ENCODE data around the gene DAPK2.

Gene DAPK2

DNA sequence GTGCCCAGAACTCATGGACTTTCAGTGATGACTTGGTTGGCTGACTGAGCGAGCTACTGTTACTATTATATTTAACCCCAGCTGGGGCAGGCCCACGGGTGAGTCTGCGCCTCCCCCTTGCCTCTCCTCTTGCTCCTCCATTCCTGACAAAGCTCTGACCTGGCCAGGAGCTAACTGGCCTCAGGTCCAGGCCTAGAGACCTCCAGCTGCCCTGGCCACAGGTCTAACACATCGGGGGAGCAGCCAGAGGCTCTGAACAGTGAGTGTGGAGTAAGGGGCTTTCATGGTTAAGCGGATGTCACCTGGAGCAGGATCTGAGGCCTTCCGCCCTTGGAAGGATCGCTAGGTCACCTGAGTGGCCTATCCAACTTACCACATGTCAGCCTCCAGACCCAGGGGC, 116.3 kb downstream of the DAPK2 start:
- TF ChIP-seq CEBPB (IDR thresholded peaks at IDR 0.05) (no peak), TEAD4 (IDR thresholded peaks at IDR 0.05) (no peak), EGR1 (IDR thresholded peaks at IDR 0.05) (no peak), ZBTB7A (IDR thresholded peaks at IDR 0.05; ENCODE audit: low read depth) (no peak), YY1 (IDR thresholded peaks at IDR 0.05; ENCODE audit: low read depth) (no peak), TCF12 (IDR thresholded peaks at IDR 0.05; ENCODE audit: low read depth) (no peak)
- TF ChIP-seq, protein P1, sequence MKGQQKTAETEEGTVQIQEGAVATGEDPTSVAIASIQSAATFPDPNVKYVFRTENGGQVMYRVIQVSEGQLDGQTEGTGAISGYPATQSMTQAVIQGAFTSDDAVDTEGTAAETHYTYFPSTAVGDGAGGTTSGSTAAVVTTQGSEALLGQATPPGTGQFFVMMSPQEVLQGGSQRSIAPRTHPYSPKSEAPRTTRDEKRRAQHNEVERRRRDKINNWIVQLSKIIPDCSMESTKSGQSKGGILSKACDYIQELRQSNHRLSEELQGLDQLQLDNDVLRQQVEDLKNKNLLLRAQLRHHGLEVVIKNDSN (IDR thresholded peaks at IDR 0.05): no peak

DNA sequence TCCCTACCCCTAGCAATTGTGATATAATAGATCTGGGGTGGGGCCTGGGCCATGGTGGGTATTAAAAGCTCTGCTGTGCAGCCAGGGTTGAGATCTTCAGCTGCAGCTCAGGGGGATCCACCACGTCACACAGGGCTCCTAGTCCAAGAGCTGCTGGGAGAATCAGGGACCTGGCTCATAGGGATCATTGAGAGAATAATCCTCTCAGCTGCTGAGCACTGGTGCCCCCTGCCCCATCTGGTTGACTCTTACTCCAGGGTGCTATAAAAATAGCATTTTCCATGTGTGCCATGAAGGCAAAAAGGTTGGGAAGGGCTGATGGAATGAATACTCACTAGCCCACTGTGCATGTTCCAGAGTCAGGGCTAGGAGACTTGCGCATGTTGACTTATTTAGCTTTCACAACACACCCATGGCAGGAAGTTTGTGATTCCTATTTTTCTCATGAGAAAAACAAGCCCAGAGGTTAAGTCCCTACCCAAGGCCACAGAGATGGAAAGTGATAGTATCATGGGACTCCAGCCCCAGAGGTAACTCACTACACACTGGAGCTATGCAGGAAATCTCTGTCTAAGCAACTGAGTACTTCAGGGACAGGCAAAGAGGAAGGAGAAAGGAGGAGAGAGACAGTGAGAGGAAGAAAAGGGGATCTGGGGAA, 118.0 kb downstream of the DAPK2 start:
- TF ChIP-seq EP300 (IDR thresholded peaks at IDR 0.05; ENCODE audit: borderline replicate concordance): no peak
- TF ChIP-seq FOXM1 (IDR thresholded peaks at IDR 0.05; ENCODE audit: borderline replicate concordance, low read depth): no peak
- TF ChIP-seq, protein P2, sequence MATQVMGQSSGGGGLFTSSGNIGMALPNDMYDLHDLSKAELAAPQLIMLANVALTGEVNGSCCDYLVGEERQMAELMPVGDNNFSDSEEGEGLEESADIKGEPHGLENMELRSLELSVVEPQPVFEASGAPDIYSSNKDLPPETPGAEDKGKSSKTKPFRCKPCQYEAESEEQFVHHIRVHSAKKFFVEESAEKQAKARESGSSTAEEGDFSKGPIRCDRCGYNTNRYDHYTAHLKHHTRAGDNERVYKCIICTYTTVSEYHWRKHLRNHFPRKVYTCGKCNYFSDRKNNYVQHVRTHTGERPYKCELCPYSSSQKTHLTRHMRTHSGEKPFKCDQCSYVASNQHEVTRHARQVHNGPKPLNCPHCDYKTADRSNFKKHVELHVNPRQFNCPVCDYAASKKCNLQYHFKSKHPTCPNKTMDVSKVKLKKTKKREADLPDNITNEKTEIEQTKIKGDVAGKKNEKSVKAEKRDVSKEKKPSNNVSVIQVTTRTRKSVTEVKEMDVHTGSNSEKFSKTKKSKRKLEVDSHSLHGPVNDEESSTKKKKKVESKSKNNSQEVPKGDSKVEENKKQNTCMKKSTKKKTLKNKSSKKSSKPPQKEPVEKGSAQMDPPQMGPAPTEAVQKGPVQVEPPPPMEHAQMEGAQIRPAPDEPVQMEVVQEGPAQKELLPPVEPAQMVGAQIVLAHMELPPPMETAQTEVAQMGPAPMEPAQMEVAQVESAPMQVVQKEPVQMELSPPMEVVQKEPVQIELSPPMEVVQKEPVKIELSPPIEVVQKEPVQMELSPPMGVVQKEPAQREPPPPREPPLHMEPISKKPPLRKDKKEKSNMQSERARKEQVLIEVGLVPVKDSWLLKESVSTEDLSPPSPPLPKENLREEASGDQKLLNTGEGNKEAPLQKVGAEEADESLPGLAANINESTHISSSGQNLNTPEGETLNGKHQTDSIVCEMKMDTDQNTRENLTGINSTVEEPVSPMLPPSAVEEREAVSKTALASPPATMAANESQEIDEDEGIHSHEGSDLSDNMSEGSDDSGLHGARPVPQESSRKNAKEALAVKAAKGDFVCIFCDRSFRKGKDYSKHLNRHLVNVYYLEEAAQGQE (IDR thresholded peaks at IDR 0.05; ENCODE audit: low read depth): no peak
- TF ChIP-seq ZBTB7A (IDR thresholded peaks at IDR 0.05; ENCODE audit: low read depth): no peak
- TF ChIP-seq CREB1 (IDR thresholded peaks at IDR 0.05; ENCODE audit: low read depth): no peak
- TF ChIP-seq, protein P3, sequence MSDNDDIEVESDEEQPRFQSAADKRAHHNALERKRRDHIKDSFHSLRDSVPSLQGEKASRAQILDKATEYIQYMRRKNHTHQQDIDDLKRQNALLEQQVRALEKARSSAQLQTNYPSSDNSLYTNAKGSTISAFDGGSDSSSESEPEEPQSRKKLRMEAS (IDR thresholded peaks at IDR 0.05): no peak

DNA sequence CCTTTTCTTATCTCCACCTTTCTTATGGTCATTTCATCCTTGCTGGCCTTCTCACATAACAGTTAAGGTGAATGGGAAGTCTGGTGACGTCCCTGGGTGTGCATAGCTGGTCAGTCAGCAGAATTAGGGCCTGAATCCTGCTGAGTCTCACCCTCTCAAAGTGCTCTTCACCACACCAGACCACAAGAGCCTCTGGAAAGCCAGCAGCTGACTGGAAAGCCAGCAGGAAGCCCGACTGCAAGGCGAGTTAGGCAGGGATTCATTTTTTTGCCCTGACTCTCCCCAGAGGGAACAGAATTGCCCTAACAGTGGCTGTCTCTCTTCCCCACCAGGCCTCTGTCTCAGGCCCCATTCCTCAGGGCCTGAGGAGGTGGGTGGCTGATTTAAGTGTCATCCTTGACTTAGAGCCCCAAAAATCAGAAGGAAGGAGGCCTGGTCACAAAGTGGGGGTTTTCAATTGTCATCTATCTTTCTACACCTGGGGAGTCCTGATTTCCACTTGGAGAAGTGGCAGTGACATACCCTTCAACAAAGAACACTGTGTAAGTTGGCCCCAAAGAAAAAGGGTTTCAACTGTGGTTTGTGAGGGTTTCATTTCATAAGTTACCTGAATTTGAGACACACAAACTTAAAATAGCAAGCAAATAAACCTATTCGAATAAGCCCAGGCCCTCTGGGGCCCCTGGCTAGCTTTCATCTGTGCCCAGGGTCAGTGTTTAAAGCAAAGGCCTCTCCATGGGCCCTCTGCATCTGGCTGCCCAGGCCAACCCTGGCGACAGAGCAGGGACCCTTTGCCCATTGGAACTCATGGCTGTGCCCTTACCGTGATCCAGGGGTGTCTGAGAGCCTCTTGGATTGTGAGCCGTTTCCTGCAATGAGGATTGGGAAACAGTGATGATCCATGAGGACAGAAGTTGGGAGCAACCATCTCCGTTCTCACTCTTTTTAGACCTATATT, 122.0 kb downstream of the DAPK2 start:
- TF ChIP-seq, protein P1 (IDR thresholded peaks at IDR 0.05): no peak
- TF ChIP-seq FOXM1 (IDR thresholded peaks at IDR 0.05; ENCODE audit: borderline replicate concordance, low read depth) (no peak), EGR1 (IDR thresholded peaks at IDR 0.05) (no peak), CEBPB (IDR thresholded peaks at IDR 0.05) (no peak), EP300 (IDR thresholded peaks at IDR 0.05; ENCODE audit: borderline replicate concordance) (no peak), TEAD4 (IDR thresholded peaks at IDR 0.05) (no peak), CREB1 (IDR thresholded peaks at IDR 0.05; ENCODE audit: low read depth) (no peak), YY1 (IDR thresholded peaks at IDR 0.05; ENCODE audit: low read depth) (no peak), TCF12 (IDR thresholded peaks at IDR 0.05; ENCODE audit: low read depth) (no peak), NFIC (IDR thresholded peaks at IDR 0.05) (no peak), TAF1 (IDR thresholded peaks at IDR 0.05; ENCODE audit: low read depth) (no peak), ZBTB7A (IDR thresholded peaks at IDR 0.05; ENCODE audit: low read depth) (no peak), RAD21 (IDR thresholded peaks at IDR 0.05; ENCODE audit: low read depth) (no peak)
- TF ChIP-seq, protein P3 (IDR thresholded peaks at IDR 0.05): no peak
- TF ChIP-seq, protein P2 (IDR thresholded peaks at IDR 0.05; ENCODE audit: low read depth): no peak

DNA sequence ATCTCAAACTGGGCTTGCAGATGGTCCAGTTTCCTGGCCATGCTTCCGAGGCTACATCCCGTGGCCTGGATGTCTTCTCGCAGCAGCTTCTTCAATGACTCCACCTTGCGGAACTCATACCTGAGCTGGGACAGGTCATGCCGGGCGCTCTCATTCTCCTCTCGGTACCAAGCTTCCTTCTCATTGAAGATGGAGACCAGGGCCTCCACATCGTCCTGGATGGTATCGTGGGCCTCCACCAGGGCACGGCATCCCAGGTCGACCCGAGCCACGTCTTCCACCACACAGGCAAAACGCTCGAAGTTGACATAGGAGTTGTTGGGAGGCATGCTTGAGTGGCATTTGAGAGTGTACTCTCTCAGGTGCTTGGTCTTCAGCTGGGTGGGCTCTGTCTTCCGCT, 123.4 kb downstream of the DAPK2 start:
- no peak for TF ChIP-seq CEBPB (IDR thresholded peaks at IDR 0.05)
- TF ChIP-seq, protein P3 (IDR thresholded peaks at IDR 0.05): no peak
- TF ChIP-seq, protein P1 (IDR thresholded peaks at IDR 0.05): no peak
- TF ChIP-seq EGR1 (IDR thresholded peaks at IDR 0.05): no peak
- TF ChIP-seq TCF12 (IDR thresholded peaks at IDR 0.05; ENCODE audit: low read depth): no peak
- TF ChIP-seq, protein P2 (IDR thresholded peaks at IDR 0.05; ENCODE audit: low read depth): no peak
- no peak for TF ChIP-seq TAF1 (IDR thresholded peaks at IDR 0.05; ENCODE audit: low read depth)
- no peak for TF ChIP-seq ZBTB7A (IDR thresholded peaks at IDR 0.05; ENCODE audit: low read depth)
- TF ChIP-seq RAD21 (IDR thresholded peaks at IDR 0.05; ENCODE audit: low read depth): no peak
- TF ChIP-seq EP300 (IDR thresholded peaks at IDR 0.05; ENCODE audit: borderline replicate concordance): no peak
- TF ChIP-seq FOXM1 (IDR thresholded peaks at IDR 0.05; ENCODE audit: borderline replicate concordance, low read depth): no peak
- no peak for TF ChIP-seq CREB1 (IDR thresholded peaks at IDR 0.05; ENCODE audit: low read depth)
- TF ChIP-seq NFIC (IDR thresholded peaks at IDR 0.05): no peak
- no peak for TF ChIP-seq YY1 (IDR thresholded peaks at IDR 0.05; ENCODE audit: low read depth)
- no peak for TF ChIP-seq TEAD4 (IDR thresholded peaks at IDR 0.05)

Data from Ishikawa (cell line).